ENCODE data around the gene CYTL1. TPM values are rescaled to one million over a fixed set of nuclear protein-coding genes. Genes with fewer than 3 reads are reported as not detected.
"Not testable (repeated sequence)": the region's sequence is repeated elsewhere in the genome, so short reads cannot be mapped to it uniquely, and the experiment has no call there.

Gene CYTL1
- total RNA-seq, 1 experiment from 2014 or later: not detected

- in situ Hi-C loops (cut with HindIII; ENCODE audit: low pct_unique_long_range_greater_than_20kb, low sequenced_read_pairs): no loop called here
- no peak for DNase-seq (ENCODE audit: low read depth, low spot score)
Measured at GRCh38 chr4:5012244-5012898, 6.9 kb downstream of the CYTL1 start.

DNA sequence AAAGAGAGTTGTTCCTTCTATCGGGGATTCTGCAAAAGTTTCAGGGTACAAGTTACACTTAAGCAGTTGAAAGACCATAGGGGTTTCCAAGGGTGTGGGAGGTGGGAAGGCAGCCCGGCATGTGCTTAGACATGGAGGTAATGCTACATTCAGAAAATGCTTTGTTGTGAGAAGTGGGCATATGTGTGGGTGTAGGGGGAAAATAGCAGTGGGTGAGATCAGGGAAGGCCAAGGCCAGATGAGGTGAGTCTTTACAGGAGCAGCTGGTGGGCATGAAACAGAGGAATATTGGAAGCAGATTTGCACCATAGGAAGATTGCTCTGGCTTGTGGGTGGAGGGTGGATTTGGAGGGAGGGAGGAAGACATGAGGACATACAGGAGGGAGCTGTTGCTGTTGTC is 8.3 kb downstream of the CYTL1 start:
- DNase-seq (ENCODE audit: low read depth, low spot score): no peak
- in situ Hi-C loops (cut with HindIII; ENCODE audit: low pct_unique_long_range_greater_than_20kb, low sequenced_read_pairs): no loop called here

GRCh38 chr4:5009796-5010195 is 9.5 kb downstream of the CYTL1 start:
- in situ Hi-C loops (cut with HindIII; ENCODE audit: low pct_unique_long_range_greater_than_20kb, low sequenced_read_pairs): no loop called here
- no peak for DNase-seq (ENCODE audit: low read depth, low spot score)

- DNase-seq (ENCODE audit: low read depth, low spot score); in situ Hi-C loops (cut with HindIII; ENCODE audit: low pct_unique_long_range_greater_than_20kb, low sequenced_read_pairs): not testable (repeated sequence)
Measured at GRCh38 chr4:5006932-5007331, 12.3 kb downstream of the CYTL1 start.

DNA sequence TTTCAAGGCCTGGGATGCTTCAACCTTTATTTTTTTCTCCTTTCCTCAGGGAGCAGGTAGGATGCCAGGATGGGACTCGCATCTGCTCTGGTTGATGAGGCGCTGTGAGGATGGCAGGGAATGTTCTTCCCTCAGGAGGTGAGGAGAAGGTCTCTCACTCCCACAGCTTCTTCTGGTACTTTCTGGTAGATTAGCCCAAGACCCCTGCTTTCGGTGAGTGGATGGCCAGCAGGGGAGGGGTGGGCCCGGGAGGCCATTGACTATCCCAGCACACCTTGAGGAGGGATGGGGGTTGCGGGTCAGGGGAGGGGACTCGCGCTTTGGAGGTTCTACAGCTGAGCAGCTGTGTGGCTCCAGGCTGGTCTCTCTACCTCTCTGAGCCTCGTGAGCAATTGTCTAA is 14.8 kb downstream of the CYTL1 start:
- in situ Hi-C loops (cut with HindIII; ENCODE audit: low pct_unique_long_range_greater_than_20kb, low sequenced_read_pairs): no loop called here

DNA sequence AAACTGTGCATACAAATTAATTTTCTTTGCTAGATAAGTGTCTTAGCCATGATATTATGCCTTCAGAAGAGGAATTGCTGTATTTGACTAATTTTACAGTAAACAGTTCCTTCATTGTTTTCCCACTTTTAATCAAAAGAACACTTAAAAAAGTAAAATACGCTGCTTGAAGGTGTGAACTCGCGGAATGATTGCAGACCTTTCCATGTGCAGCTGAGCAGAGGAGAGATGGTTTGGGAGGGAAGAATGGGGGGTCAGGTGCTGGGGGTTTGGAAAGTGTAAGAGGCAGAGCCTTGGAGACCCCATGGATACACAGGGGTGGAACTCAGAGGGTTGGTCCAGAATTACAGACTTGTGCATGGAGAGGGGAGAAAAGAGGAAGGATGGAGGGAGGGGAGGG is 15.3 kb downstream of the CYTL1 start:
- DNase-seq (ENCODE audit: low read depth, low spot score): no peak
- in situ Hi-C loops (cut with HindIII; ENCODE audit: low pct_unique_long_range_greater_than_20kb, low sequenced_read_pairs): no loop called here

More for the DNA sequence above, 14.8 kb downstream of the CYTL1 start:
- DNase-seq (ENCODE audit: low read depth, low spot score): no peak

DNA sequence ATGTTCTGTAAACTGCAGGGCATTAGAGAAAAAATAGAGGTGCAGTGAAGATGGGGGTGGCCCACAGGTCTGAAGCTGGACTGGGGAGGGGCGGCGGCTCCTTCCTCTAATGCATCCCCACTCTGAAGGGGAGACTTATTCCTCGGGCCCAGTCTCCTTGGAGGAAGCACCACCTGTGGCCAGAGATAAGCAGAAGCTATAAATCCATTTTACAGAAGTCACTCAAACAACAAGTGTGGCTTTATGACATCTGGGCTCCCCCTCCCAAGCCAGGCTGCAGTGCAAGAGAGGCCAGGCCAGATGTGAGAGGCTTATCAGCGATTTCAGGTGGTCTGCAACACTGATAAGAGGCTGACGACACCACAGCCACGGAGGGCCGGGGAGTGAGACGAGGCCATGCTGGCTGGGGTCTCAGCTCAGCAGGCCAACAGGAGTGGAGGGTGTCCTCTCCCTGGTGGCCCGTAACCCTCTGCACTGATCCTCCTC is 15.8 kb downstream of the CYTL1 start:
- no peak for DNase-seq (ENCODE audit: low read depth, low spot score)
- in situ Hi-C loops (cut with HindIII; ENCODE audit: low pct_unique_long_range_greater_than_20kb, low sequenced_read_pairs): no loop called here

DNA sequence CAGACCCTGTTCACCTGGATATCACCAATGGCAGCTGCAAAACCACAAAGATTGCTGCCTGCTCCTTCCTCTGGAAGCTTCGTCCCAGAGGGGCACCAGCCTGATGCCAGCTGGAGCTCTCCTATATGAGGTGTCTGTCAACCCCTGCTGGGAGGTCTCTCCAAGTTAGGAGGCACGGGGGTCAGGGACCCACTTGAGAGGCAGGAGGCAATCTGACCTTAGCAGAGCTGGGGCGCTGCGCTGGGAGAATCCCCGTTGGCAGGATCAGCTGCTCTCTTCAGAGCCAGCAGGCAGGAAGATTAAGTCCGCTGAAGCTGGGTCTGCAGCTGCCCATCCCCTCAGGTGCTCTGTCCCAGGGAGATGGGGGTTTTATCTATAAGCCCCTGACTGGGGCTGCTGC is 17.6 kb downstream of the CYTL1 start:
- DNase-seq (ENCODE audit: low read depth, low spot score); in situ Hi-C loops (cut with HindIII; ENCODE audit: low pct_unique_long_range_greater_than_20kb, low sequenced_read_pairs): not testable (repeated sequence)

GRCh38 chr4:4996935-4997334 is 22.3 kb downstream of the CYTL1 start:
- in situ Hi-C loops (cut with HindIII; ENCODE audit: low pct_unique_long_range_greater_than_20kb, low sequenced_read_pairs); DNase-seq (ENCODE audit: low read depth, low spot score): not testable (repeated sequence)

GRCh38 chr4:4995908-4996265 is 23.4 kb downstream of the CYTL1 start:
- DNase-seq (ENCODE audit: low read depth, low spot score): no peak
- in situ Hi-C loops (cut with HindIII; ENCODE audit: low pct_unique_long_range_greater_than_20kb, low sequenced_read_pairs): no loop called here

- in situ Hi-C loops (cut with HindIII; ENCODE audit: low pct_unique_long_range_greater_than_20kb, low sequenced_read_pairs): no loop called here
- DNase-seq (ENCODE audit: low read depth, low spot score): peak; percentile 76
Measured at GRCh38 chr4:4995103-4995907, 24.0 kb downstream of the CYTL1 start.

GRCh38 chr4:4994312-4995097 is 24.8 kb downstream of the CYTL1 start:
- in situ Hi-C loops (cut with HindIII; ENCODE audit: low pct_unique_long_range_greater_than_20kb, low sequenced_read_pairs): no loop called here
- no peak for DNase-seq (ENCODE audit: low read depth, low spot score)

DNA sequence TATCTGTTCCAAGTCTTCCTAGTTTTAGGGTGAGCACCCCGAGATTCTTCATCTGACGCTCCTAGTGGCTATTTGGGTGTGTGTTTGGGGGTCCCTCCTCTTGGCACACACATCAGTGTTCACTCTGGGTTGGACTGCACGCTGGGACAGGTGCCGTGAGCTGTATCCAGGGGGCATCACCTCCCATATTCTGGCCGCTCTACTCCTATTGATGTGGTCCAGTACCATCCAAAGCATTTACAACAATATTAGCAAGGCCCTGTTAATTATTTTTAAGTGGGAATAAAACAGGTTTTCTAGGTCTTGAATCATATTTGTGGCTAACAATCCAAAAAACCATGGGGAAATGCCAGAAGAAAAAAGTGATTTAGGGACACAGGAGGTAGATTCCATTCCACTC is 26.4 kb downstream of the CYTL1 start:
- in situ Hi-C loops (cut with HindIII; ENCODE audit: low pct_unique_long_range_greater_than_20kb, low sequenced_read_pairs): no loop called here

DNA sequence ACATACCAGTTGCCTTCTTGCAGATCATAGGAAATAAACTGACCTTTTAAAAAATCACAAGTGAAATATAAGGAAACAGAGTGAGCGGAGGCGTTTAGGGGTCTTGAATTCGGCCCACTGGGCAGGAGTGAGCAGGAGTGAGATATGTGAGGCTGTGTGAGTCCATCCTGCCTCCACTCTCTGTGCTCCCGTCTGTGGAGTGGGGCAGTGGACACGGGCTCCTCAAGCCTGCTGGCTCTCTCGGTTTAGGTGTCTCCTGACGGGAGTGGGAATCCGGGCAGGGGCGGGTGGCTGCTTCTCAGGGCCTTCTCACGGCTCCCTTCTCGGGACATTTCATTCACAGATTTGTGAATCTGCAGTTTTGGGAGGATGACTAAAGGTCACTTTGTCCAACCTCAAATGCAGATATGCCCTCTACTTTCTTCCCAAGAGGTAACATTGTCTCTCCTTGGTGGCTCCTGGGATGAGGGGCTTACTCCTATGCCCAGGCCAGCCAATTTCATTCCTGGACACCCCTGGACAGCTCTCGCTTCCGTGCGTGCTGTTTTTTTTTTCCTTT is 27.6 kb downstream of the CYTL1 start:
- in situ Hi-C loops (cut with HindIII; ENCODE audit: low pct_unique_long_range_greater_than_20kb, low sequenced_read_pairs): no loop called here
- no peak for DNase-seq (ENCODE audit: low read depth, low spot score)

More for the DNA sequence above, 26.4 kb downstream of the CYTL1 start:
- no peak for DNase-seq (ENCODE audit: low read depth, low spot score)

DNA sequence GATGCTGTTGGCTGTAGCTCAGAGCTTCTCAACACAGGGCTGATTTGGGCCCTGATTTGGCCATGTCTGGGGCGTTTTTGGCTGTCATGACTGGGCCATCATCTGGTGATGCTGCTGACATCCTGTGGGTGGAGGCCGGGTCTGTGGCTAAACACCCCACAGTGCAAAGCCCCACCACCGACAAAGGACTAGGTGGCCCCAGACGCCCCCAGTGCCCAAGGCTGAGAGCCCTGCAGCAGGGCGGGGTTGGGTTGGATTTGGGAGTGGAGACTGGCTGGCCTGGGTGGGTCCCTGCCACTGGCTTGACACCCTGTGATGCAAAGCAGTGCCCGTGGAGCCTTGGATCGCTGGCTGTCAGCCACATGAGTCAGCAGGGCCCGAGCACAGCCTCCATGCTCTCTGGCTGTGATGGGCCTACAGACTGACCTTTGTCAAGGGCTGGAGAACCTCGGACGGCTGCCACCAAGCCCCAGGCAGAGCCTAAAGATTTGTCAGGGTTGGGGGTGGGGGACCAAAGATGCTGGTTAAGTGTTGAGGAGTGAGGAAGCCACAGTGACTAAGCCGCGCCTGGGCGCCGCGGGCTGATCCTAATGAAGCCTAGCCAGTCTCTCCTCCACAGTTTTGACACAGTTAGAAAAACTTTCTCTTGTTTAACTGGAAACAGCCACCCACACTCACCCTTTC is 28.3 kb downstream of the CYTL1 start:
- in situ Hi-C loops (cut with HindIII; ENCODE audit: low pct_unique_long_range_greater_than_20kb, low sequenced_read_pairs): no loop called here
- peak; percentile 38 for DNase-seq (ENCODE audit: low read depth, low spot score)

DNA sequence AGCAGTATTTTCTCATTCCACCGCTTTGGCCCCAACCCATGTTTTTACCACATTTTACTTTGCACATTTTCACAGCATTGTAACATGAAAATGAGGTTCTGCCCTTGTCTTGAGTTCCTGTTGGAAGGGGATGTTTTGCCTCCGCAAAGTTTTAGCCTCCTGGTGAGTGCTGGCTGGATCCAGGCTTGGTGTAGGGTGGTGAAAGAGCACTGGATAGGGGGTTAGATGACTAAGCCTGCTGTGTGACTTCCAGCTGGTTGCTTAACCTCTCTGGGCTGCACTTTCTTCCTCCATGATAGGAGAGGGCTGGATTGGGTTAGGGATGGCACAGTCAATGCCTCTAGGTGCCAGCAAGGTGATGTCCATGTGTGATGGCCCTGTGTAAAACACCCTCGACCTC is 28.9 kb downstream of the CYTL1 start:
- DNase-seq (ENCODE audit: low read depth, low spot score): no peak
- in situ Hi-C loops (cut with HindIII; ENCODE audit: low pct_unique_long_range_greater_than_20kb, low sequenced_read_pairs): no loop called here

- in situ Hi-C loops (cut with HindIII; ENCODE audit: low pct_unique_long_range_greater_than_20kb, low sequenced_read_pairs): no loop called here
- DNase-seq (ENCODE audit: low read depth, low spot score): no peak
Measured at GRCh38 chr4:4989083-4989622, 30.1 kb downstream of the CYTL1 start.
